GM19468 (cell line): Measurements from ENCODE around the gene MAN1C1.
"Not testable (repeated sequence)": the region's sequence is repeated elsewhere in the genome, so short reads cannot be mapped to it uniquely, and the experiment has no call there.

Experiments
- ATAC-seq: cut with Tn5 transposase; IDR thresholded peaks from one replicate; pipeline ENCODE4 v1.9.1; 2021; ENCODE audit warnings: mild to moderate bottlenecking, moderate library complexity, moderate number of reproducible peaks; ENCODE audit not compliant: unreplicated experiment; ENCODE audit errors: extremely low read depth

The MAN1C1 gene

GRCh38 chr1:25651824-25652741 lies 35.5 kb downstream of the MAN1C1 start:
- ATAC-seq, result no peak

- no peak for ATAC-seq
These were observed 37.0 kb downstream of the MAN1C1 start for GRCh38 chr1:25653558-25653957.

- ATAC-seq, result no peak
These were observed 37.6 kb downstream of the MAN1C1 start for GRCh38 chr1:25654109-25654660.

GRCh38 chr1:25657121-25657882 lies 40.7 kb downstream of the MAN1C1 start:
- ATAC-seq, result no peak

GRCh38 chr1:25657883-25658760 lies 41.5 kb downstream of the MAN1C1 start:
- no peak for ATAC-seq

- no peak for ATAC-seq
These were observed 42.3 kb downstream of the MAN1C1 start for GRCh38 chr1:25658791-25659431.

GRCh38 chr1:25661043-25661815 lies 44.6 kb downstream of the MAN1C1 start:
- ATAC-seq, result no peak

GRCh38 chr1:25662061-25662460 lies 45.5 kb downstream of the MAN1C1 start:
- no peak for ATAC-seq

GRCh38 chr1:25662959-25663358 lies 46.4 kb downstream of the MAN1C1 start:
- ATAC-seq, result not testable (repeated sequence)

- no peak for ATAC-seq
These were observed 48.0 kb downstream of the MAN1C1 start for GRCh38 chr1:25664357-25665199.

- ATAC-seq, result no peak
These were observed 49.9 kb downstream of the MAN1C1 start for GRCh38 chr1:25666460-25666859.

- ATAC-seq, result no peak
These were observed 52.5 kb downstream of the MAN1C1 start for GRCh38 chr1:25668931-25669573.

- no peak for ATAC-seq
These were observed 53.4 kb downstream of the MAN1C1 start for GRCh38 chr1:25669781-25670567.

- no peak for ATAC-seq
These were observed 55.3 kb downstream of the MAN1C1 start for GRCh38 chr1:25671929-25672328.

GRCh38 chr1:25672763-25673409 lies 56.3 kb downstream of the MAN1C1 start:
- ATAC-seq, result no peak

- no peak for ATAC-seq
These were observed 56.9 kb downstream of the MAN1C1 start for GRCh38 chr1:25673456-25673855.
